ENCODE results near the gene OR8B4. TPM values are rescaled to one million over a fixed set of nuclear protein-coding genes. Genes with fewer than 3 reads are reported as not detected.
"Not testable (repeated sequence)": the region's sequence is repeated elsewhere in the genome, so short reads cannot be mapped to it uniquely, and the experiment has no call there.

Gene OR8B4
- total and polyA plus RNA-seq, 10 of the 15 experiments (the other 5 are each of a cell fraction or from before 2014, with no cell fraction given) = not detected

DNA sequence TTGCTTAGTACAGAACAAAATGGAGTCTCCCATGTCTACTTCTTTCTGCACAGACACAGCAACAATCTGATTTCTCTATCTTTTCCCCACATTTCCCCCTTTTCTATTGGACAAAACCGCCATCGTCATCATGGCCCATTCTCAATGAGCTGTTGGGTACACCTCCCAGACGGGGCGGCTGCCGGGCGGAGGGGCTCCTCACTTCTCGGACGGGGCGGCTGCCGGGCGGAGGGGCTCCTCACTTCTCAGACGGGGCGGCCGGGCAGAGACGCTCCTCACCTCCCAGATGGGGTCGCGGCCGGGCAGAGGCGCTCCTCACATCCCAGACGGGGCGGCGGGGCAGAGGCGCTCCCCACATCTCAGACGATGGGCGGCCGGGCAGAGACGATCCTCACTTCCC lies 21.5 kb downstream of the OR8B4 start:
- H2AFZ ChIP-seq (ENCODE audit: control insufficient read depth, low read depth, low read length); FAIRE-seq; H4K20me1 ChIP-seq (ENCODE audit: control insufficient read depth, insufficient read depth); H3K4me2 ChIP-seq (ENCODE audit: control insufficient read depth, insufficient read depth); H3K4me3 ChIP-seq; RAD21 ChIA-PET (ENCODE audit: unreplicated experiment); H3K79me2 ChIP-seq (ENCODE audit: control insufficient read depth, insufficient read depth, low read length); H3K9me3 ChIP-seq (replicated peaks; ENCODE audit: control insufficient read depth, insufficient read depth, low read length); DNase-seq (ENCODE audit: low read depth, low spot score); H3K27me3 ChIP-seq (replicated peaks in 1 of 2; ENCODE audit: control insufficient read depth in 2 of 2, insufficient read depth in 2 of 2, low read length in 1 of 2); ATAC-seq; BruUV-seq (replicated peaks); H3K9ac ChIP-seq (ENCODE audit: control insufficient read depth, insufficient read depth, low read length); POLR2A ChIA-PET; H3K36me3 ChIP-seq (ENCODE audit: control insufficient read depth in 2 of 2, insufficient read depth in 2 of 2, low read length in 1 of 2); H3K27ac ChIP-seq (ENCODE audit: control insufficient read depth, insufficient read depth); H3K4me1 ChIP-seq (ENCODE audit: control insufficient read depth, insufficient read depth, low read length): not testable (repeated sequence)
- intact Hi-C loops (cut with micrococcal nuclease; ENCODE audit: unreplicated experiment) (loop anchor here (5.0 kb wide), 1 partner anchor 464 kb away; the partner anchor contains the start of gene ROBO3), in situ Hi-C loops (cut with MboI) (loop anchor here (25.0 kb wide), 1 partner anchor 434 kb away; no protein-coding TSS in a partner anchor)
- WGBS (ENCODE audit: insufficient coverage, insufficient replicate concordance, low lambda C conversion rate, missing lambda C conversion rate) = 90% methylated on average over 10 of the region's 27 CpGs
- SMC1A ChIA-PET (ENCODE audit: uncharacterized antibody, unreplicated experiment) = interaction anchor here (1.6 kb wide), 1 partner anchor 182 kb away, joined by 5 read pairs; no protein-coding TSS in a partner anchor
- CTCF ChIA-PET = interaction anchor here (0.7 to 2.2 kb wide), 7 partner anchors 73 to 435 kb away, joined by 4 to 13 read pairs (median 5); partner anchors contain the start of gene TBRG1

DNA sequence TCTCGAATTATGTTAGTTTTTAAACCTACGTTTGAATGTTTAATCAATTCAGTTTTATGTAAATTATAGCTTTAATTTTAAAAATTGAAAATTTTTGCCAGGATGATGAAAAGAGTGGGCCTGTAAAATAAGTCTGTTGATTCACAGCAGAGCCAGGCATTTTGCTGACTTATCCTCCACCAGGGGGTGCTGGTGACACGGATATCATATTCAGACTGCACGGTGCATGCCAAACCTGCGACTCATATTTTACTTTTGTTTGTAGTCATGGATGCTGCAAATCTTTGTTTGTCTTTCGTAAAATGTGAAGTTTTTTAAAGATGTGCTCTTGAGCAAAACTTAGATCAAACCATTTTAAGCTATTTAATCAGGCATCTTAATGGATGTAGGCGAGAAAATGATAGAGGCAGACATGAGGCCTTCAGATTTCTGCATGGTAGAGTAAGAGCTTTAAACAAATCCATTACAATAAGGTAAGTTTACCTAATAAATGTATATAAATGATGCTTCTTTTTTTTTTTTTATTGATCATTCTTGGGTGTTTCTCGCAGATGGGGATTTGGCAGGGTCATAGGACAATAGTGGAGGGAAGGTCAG lies 22.2 kb downstream of the OR8B4 start:
- FAIRE-seq = peak; percentile 71
- BruUV-seq (replicated peaks) = no TSS peak
- H3K9me3 ChIP-seq (replicated peaks; ENCODE audit: control insufficient read depth, insufficient read depth, low read length) = no peaks in the 10 kb centered on the region
- no peak overlapping the region for H3K4me3 ChIP-seq
- ChIA-PET SMC1A (ENCODE audit: uncharacterized antibody, unreplicated experiment) (interaction anchor here (1.1 to 1.6 kb wide), 6 partner anchors 27 to 446 kb away, joined by 3 to 6 read pairs (median 3); no protein-coding TSS in a partner anchor), CTCF (interaction anchor here (0.7 to 2.4 kb wide), 26 partner anchors 9 to 598 kb away, joined by 3 to 18 read pairs (median 4); partner anchors contain the start of genes OR8B4 and TBRG1), POLR2A (no interaction called here), RAD21 (ENCODE audit: unreplicated experiment) (interaction anchor here (0.6 kb wide), 1 partner anchor 627 kb away, joined by 3 read pairs; no protein-coding TSS in a partner anchor)
- ATAC-seq = peak; percentile 96
- no peak overlapping the region for H3K27ac ChIP-seq (ENCODE audit: control insufficient read depth, insufficient read depth)
- H3K27me3 ChIP-seq (replicated peaks in 1 of 2; ENCODE audit: control insufficient read depth in 2 of 2, insufficient read depth in 2 of 2, low read length in 1 of 2) = 0 out of 4 replicates have a peak, but pooled peaks cover 0 to 2% of the 10 kb centered on the region in 2 experiments
- H3K4me1 ChIP-seq (ENCODE audit: control insufficient read depth, insufficient read depth, low read length) = no peaks in the 10 kb centered on the region
- no peaks in the 10 kb centered on the region for H4K20me1 ChIP-seq (ENCODE audit: control insufficient read depth, insufficient read depth)
- H3K4me2 ChIP-seq (ENCODE audit: control insufficient read depth, insufficient read depth) = no peak overlapping the region
- H3K36me3 ChIP-seq (ENCODE audit: control insufficient read depth in 2 of 2, insufficient read depth in 2 of 2, low read length in 1 of 2) = no peaks in the 10 kb centered on the region
- no peak for DNase-seq (ENCODE audit: low read depth, low spot score)
- H3K79me2 ChIP-seq (ENCODE audit: control insufficient read depth, insufficient read depth, low read length) = no peaks in the 10 kb centered on the region
- intact Hi-C loops (cut with micrococcal nuclease; ENCODE audit: unreplicated experiment) (loop anchor here (1.0 to 5.0 kb wide), 2 partner anchors 331 to 465 kb away; partner anchors contain the start of gene ROBO3), in situ Hi-C loops (cut with MboI) (loop anchor here (25.0 kb wide), 1 partner anchor 435 kb away; no protein-coding TSS in a partner anchor)
- no peak overlapping the region for H3K9ac ChIP-seq (ENCODE audit: control insufficient read depth, insufficient read depth, low read length)
- 21% methylated on average over 8 of the region's 8 CpGs for WGBS (ENCODE audit: insufficient coverage, insufficient replicate concordance, low lambda C conversion rate, missing lambda C conversion rate)
- no peak overlapping the region for H2AFZ ChIP-seq (ENCODE audit: control insufficient read depth, low read depth, low read length)
- no peak for TF ChIP-seq IRF4 (IDR thresholded peaks at IDR 0.05; ENCODE audit: low read depth, low read length)
- 0 out of 2 replicates have a peak, but pooled peaks have one; percentile 33 for TF ChIP-seq YY1 (IDR thresholded peaks at IDR 0.05; ENCODE audit: low read depth, low read length)
- TF ChIP-seq, protein P1, sequence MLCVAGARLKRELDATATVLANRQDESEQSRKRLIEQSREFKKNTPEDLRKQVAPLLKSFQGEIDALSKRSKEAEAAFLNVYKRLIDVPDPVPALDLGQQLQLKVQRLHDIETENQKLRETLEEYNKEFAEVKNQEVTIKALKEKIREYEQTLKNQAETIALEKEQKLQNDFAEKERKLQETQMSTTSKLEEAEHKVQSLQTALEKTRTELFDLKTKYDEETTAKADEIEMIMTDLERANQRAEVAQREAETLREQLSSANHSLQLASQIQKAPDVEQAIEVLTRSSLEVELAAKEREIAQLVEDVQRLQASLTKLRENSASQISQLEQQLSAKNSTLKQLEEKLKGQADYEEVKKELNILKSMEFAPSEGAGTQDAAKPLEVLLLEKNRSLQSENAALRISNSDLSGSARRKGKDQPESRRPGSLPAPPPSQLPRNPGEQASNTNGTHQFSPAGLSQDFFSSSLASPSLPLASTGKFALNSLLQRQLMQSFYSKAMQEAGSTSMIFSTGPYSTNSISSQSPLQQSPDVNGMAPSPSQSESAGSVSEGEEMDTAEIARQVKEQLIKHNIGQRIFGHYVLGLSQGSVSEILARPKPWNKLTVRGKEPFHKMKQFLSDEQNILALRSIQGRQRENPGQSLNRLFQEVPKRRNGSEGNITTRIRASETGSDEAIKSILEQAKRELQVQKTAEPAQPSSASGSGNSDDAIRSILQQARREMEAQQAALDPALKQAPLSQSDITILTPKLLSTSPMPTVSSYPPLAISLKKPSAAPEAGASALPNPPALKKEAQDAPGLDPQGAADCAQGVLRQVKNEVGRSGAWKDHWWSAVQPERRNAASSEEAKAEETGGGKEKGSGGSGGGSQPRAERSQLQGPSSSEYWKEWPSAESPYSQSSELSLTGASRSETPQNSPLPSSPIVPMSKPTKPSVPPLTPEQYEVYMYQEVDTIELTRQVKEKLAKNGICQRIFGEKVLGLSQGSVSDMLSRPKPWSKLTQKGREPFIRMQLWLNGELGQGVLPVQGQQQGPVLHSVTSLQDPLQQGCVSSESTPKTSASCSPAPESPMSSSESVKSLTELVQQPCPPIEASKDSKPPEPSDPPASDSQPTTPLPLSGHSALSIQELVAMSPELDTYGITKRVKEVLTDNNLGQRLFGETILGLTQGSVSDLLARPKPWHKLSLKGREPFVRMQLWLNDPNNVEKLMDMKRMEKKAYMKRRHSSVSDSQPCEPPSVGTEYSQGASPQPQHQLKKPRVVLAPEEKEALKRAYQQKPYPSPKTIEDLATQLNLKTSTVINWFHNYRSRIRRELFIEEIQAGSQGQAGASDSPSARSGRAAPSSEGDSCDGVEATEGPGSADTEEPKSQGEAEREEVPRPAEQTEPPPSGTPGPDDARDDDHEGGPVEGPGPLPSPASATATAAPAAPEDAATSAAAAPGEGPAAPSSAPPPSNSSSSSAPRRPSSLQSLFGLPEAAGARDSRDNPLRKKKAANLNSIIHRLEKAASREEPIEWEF (IDR thresholded peaks at IDR 0.05; ENCODE audit: insufficient replicate concordance, low read depth, low read length) = no peak
- TF ChIP-seq RBBP5 (conservative IDR thresholded peaks at IDR 0.05) = no peak
- no peak for TF ChIP-seq MTA3 (IDR thresholded peaks at IDR 0.05; ENCODE audit: borderline replicate concordance, low read length)
- no peak for TF ChIP-seq STAT1 (conservative IDR thresholded peaks at IDR 0.05)
- no peak for TF ChIP-seq NR2C2 (IDR thresholded peaks at IDR 0.05; ENCODE audit: borderline replicate concordance, control insufficient read depth, insufficient read length, low read depth)
- TF ChIP-seq RAD21 (IDR thresholded peaks at IDR 0.05; ENCODE audit: insufficient read depth, low read depth, low read length) = peak; percentile 48
- TF ChIP-seq TCF7 (IDR thresholded peaks at IDR 0.05; ENCODE audit: borderline replicate concordance) = no peak
- peak; percentile 37; the same call in 1 of the 2 replicates for TF ChIP-seq SMC3 (IDR thresholded peaks at IDR 0.05; ENCODE audit: borderline replicate concordance, low read length)
- peak; percentile 13; the same call in 1 of the 2 replicates for TF ChIP-seq JUNB (IDR thresholded peaks at IDR 0.05)
- no peak for TF ChIP-seq ESRRA (IDR thresholded peaks at IDR 0.05; ENCODE audit: low read length)
